Uterus (tissue), 2 donors: Measurements from ENCODE around the gene PRKAR1B.
"Not testable (repeated sequence)": the region's sequence is repeated elsewhere in the genome, so short reads cannot be mapped to it uniquely, and the experiment has no call there.

ENCODE experiments used
- CTCF ChIP-seq, 4 experiments: fragments of 200-600 bp in 2 of 4; fragments of 450-650 bp in 2 of 4; sonication (generic) in 2 of 4; IDR thresholded peaks; one replicate each; pipeline ENCODE4 v1.5.1; 2016 to 2019; ENCODE audit warnings: antibody characterized with exemption in 4 of 4, mild to moderate bottlenecking in 2 of 4, moderate library complexity in 1 of 4
- POLR2A ChIP-seq, 2 donors: fragments of 450-650 bp; IDR thresholded peaks; one replicate each; pipeline ENCODE4 v1.6.1; 2016; ENCODE audit warnings: antibody characterized with exemption in 2 of 2, mild to moderate bottlenecking in 1 of 2, moderate library complexity in 1 of 2

DNA sequence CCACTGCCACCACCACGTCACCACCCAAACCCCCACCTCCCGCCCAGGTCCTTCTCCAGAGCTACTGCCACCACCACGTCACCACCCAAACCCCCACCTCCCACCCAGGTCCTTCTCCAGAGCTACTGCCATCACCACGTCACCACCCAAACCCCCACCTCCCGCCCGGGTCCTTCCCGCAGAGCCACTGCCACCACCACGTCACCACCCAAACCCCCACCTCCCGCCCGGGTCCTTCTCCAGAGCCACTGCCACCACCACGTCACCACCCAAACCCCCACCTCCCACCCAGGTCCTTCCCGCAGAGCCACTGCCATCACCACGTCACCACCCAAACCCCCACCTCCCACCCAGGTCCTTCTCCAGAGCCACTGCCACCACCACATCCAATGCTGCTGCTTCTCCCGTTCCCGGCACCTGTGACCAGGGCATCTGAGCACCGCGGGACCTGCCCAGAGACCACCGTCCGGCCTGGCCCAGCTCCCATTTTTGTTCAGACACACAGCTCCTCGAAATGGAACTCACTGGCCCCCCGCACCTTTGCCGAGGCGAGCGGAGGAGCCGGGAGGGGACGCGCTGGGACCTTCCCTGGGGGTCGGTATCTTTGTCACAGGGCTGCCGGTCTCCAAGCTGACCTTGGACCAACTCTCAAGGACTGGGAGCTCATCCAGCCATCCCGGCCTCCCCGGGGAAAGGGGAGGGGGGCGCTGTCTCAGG is 174.8 kb downstream of the PRKAR1B start:
- TF ChIP-seq CTCF, POLR2A (IDR thresholded peaks at IDR 0.05): not testable (repeated sequence)
